HL-60 (cell line): ENCODE results near the gene FALEC.

ENCODE experiments used
- DNase-seq, 2 experiments: peaks; one replicate each; pipeline ENCODE4 v3.0.0-alpha.2; 2010 to 2020; ENCODE audit warnings: low read depth in 1 of 2, low spot score in 1 of 2
- H3K27ac ChIP-seq: fragments of 250-450 bp; sonication (Bioruptor Pico); replicated peaks from 2 replicates; pipeline ENCODE4 v1.5.1; 2020; ENCODE audit warnings: mild to moderate bottlenecking, moderate library complexity
- H3K27me3 ChIP-seq: fragments of 250-450 bp; sonication (Bioruptor Pico); 2 replicates; pipeline ENCODE4 v1.5.1; 2021; ENCODE audit warnings: mild to moderate bottlenecking, moderate library complexity; ENCODE audit not compliant: insufficient read depth, poor library complexity, severe bottlenecking
- H3K4me3 ChIP-seq: replicated peaks from 2 replicates; pipeline ENCODE4 v1.5.1; 2011; ENCODE audit warnings: mild to moderate bottlenecking, control low read depth, low read length; ENCODE audit not compliant: insufficient read depth
- CTCF ChIP-seq: IDR thresholded peaks from one replicate; pipeline ENCODE4 v1.5.1; 2011; ENCODE audit warnings: low read length, control low read depth, inconsistent platforms; ENCODE audit not compliant: insufficient read depth
- GABPA ChIP-seq: IDR thresholded peaks from 2 replicates; pipeline ENCODE4 v1.6.1; 2012; ENCODE audit warnings: low read depth
- POLR2AphosphoS5 ChIP-seq: IDR thresholded peaks from 2 replicates; pipeline ENCODE4 v1.6.1; 2012; ENCODE audit warnings: low read depth
- REST ChIP-seq: IDR thresholded peaks from 2 replicates; pipeline ENCODE4 v1.6.1; 2012; ENCODE audit warnings: low read depth; ENCODE audit not compliant: insufficient replicate concordance
- SPI1 ChIP-seq: IDR thresholded peaks from 2 replicates; pipeline ENCODE4 v1.6.1; 2012; ENCODE audit warnings: low read depth, mild to moderate bottlenecking, borderline replicate concordance

The FALEC gene

GRCh38 chr1:150561254-150561973 is 45.9 kb downstream of the FALEC start:
- peak; percentile 55 to 93 for DNase-seq

GRCh38 chr1:150561974-150562445 is 46.5 kb downstream of the FALEC start:
- peak overlapping the region; percentile 58 for H3K4me3 ChIP-seq
- peak in 1 of 2 experiments; percentile 45 for DNase-seq
- TF ChIP-seq CTCF (no peak), POLR2AphosphoS5 (no peak), GABPA (no peak), SPI1 (no peak), REST (no peak)
- no peaks in the 10 kb centered on the region for H3K27me3 ChIP-seq
- H3K27ac ChIP-seq = peak overlapping the region; percentile 49

More at GRCh38 chr1:150561254-150561973, 45.9 kb downstream of the FALEC start:
- peak overlapping the region; percentile 58 for H3K4me3 ChIP-seq
- TF ChIP-seq GABPA = peak; percentile 57
- no peak for TF ChIP-seq CTCF
- H3K27me3 ChIP-seq = no peaks in the 10 kb centered on the region
- peak overlapping the region; percentile 49 for H3K27ac ChIP-seq

- peak in 1 of 2 experiments; percentile 23 for DNase-seq
- Histone ChIP-seq H3K27ac (no peak overlapping the region), H3K27me3 (no peaks in the 10 kb centered on the region), H3K4me3 (peak overlapping the region; percentile 58)
- TF ChIP-seq POLR2AphosphoS5 = no peak
- no peak for TF ChIP-seq GABPA
- TF ChIP-seq CTCF = no peak
- no peak for TF ChIP-seq REST
- TF ChIP-seq SPI1 = no peak
These were observed 47.1 kb downstream of the FALEC start for GRCh38 chr1:150562446-150563339.
